H1 (cell line): ENCODE data around the gene PIP5K1C. TPM values are rescaled to one million over a fixed set of nuclear protein-coding genes. Genes with fewer than 3 reads are reported as not detected.

Experiments
- CTCF ChIA-PET: fragments of 300-600 bp; sonication (Branson Sonifier 250); formaldehyde crosslinking; loops from one replicate; lab custom pipeline; 2021; ENCODE audit not compliant: partially characterized antibody; lab: Charles Lee
- POLR2A ChIA-PET: fragments of 300-600 bp; sonication (Branson Sonifier 250); formaldehyde crosslinking; loops from one replicate; lab custom pipeline; 2021; ENCODE audit warnings: inconsistent platforms; ENCODE audit not compliant: partially characterized antibody; lab: Charles Lee
- DNase-seq, 2 experiments: peaks; one replicate each; pipeline versions ENCODE4 v3.0.0 to v3.0.0-alpha.2; 2010 to 2022; ENCODE audit warnings: low spot score in 2 of 2, low read depth in 1 of 2, mixed read lengths in 1 of 2
- FAIRE-seq: peaks from 2 replicates; lab custom pipeline; 2011; peaks lifted over from hg19 to GRCh38; lab: Jason Lieb, UNC
- H2AFZ ChIP-seq: 2 replicates; pipeline ENCODE4 v1.8.1; 2012; ENCODE audit warnings: low read length, inconsistent platforms
- H2AK5ac ChIP-seq: 2 replicates; pipeline ENCODE4 v1.6.1; 2013; ENCODE audit warnings: low read depth, low read length
- H2BK120ac ChIP-seq: replicated peaks from 2 replicates; pipeline ENCODE3; 2013; ENCODE audit warnings: low read depth, low read length, inconsistent platforms
- H2BK12ac ChIP-seq: 2 replicates; pipeline ENCODE4 v1.6.1; 2013; ENCODE audit warnings: low read depth, low read length
- H2BK15ac ChIP-seq: 2 replicates; pipeline ENCODE4 v1.6.1; 2013; ENCODE audit warnings: low read length
- H2BK20ac ChIP-seq: 2 replicates; pipeline ENCODE4 v1.6.1; 2013; ENCODE audit warnings: low read length
- H2BK5ac ChIP-seq: 2 replicates; pipeline ENCODE4 v1.6.1; 2013; ENCODE audit warnings: low read depth, low read length
- H3K14ac ChIP-seq: 2 replicates; pipeline ENCODE4 v1.6.1; 2013; ENCODE audit warnings: inconsistent platforms; ENCODE audit not compliant: insufficient read length
- H3K18ac ChIP-seq: 2 replicates; pipeline ENCODE4 v1.6.1; 2013; ENCODE audit warnings: low read length; ENCODE audit errors: extremely low read depth
- H3K23ac ChIP-seq: 2 replicates; pipeline ENCODE4 v1.6.1; 2013; ENCODE audit warnings: inconsistent platforms; ENCODE audit not compliant: insufficient read length
- H3K23me2 ChIP-seq: 2 replicates; pipeline ENCODE4 v1.6.1; 2013; ENCODE audit warnings: low read depth, low read length
- H3K27ac ChIP-seq: 2 replicates; pipeline ENCODE4 v1.6.1; 2011; ENCODE audit warnings: low read depth, low read length, inconsistent platforms
- H3K27me3 ChIP-seq, 4 experiments: replicated peaks in 1 of 4; 1 replicate in 1 of 4; 2 replicates in 3 of 4; pipeline versions ENCODE4 v1.6.1 to v1.8.1; 2011 to 2013; ENCODE audit warnings: low read length in 3 of 4, mild to moderate bottlenecking in 3 of 4, inconsistent platforms in 2 of 4, mixed read lengths in 2 of 4, moderate library complexity in 1 of 4; ENCODE audit not compliant: control insufficient read depth in 3 of 4, insufficient read depth in 3 of 4; ENCODE audit errors: extremely low read depth in 1 of 4
- H3K36me3 ChIP-seq, 4 experiments: 2 replicates each; pipeline versions ENCODE4 v1.6.1 to v1.8.1; 2011 to 2013; ENCODE audit warnings: mild to moderate bottlenecking in 4 of 4, low read length in 3 of 4, moderate library complexity in 2 of 4, control low read depth in 1 of 4, inconsistent platforms in 1 of 4; ENCODE audit not compliant: insufficient read depth in 4 of 4, control insufficient read depth in 2 of 4
- H3K4ac ChIP-seq: replicated peaks from 2 replicates; pipeline ENCODE3; 2013; ENCODE audit warnings: low read length, low read depth, mixed read lengths, inconsistent platforms; ENCODE audit not compliant: insufficient read length
- H3K4me1 ChIP-seq, 4 experiments: replicated peaks in 1 of 4; 1 replicate in 1 of 4; 2 replicates in 3 of 4; pipeline versions ENCODE4 v1.6.1 to v1.8.1; 2011 to 2013; ENCODE audit warnings: low read length in 3 of 4, inconsistent platforms in 2 of 4, mixed read lengths in 1 of 4; ENCODE audit not compliant: insufficient read depth in 4 of 4, control insufficient read depth in 3 of 4
- H3K4me2 ChIP-seq, 2 experiments: 2 replicates each; pipeline versions ENCODE4 v1.6.1 to v1.8.1; 2011 to 2013; ENCODE audit warnings: low read depth in 2 of 2, low read length in 2 of 2, control low read depth in 1 of 2, inconsistent platforms in 1 of 2, mild to moderate bottlenecking in 1 of 2; ENCODE audit not compliant: insufficient read depth in 1 of 2
- H3K4me3 ChIP-seq, 4 experiments: fragments of 200-600, 300-600 bp in 1 of 4; sonication (generic), shearing (Covaris generic), sonication (Bioruptor Twin) in 1 of 4; 2 replicates each; pipeline versions ENCODE4 v1.5.1 to v1.8.1; 2011 to 2016; ENCODE audit warnings: low read length in 4 of 4, low read depth in 3 of 4, control low read depth in 2 of 4, inconsistent platforms in 2 of 4, mild to moderate bottlenecking in 2 of 4, mixed read lengths in 1 of 4, moderate library complexity in 1 of 4; ENCODE audit not compliant: insufficient read depth in 2 of 4; ENCODE audit errors: extremely low read depth in 1 of 4
- H3K56ac ChIP-seq: replicated peaks from 2 replicates; pipeline ENCODE3; 2013; ENCODE audit warnings: low read depth, mild to moderate bottlenecking, mixed read lengths, low read length, inconsistent platforms; ENCODE audit not compliant: insufficient read length
- H3K79me1 ChIP-seq: 2 replicates; pipeline ENCODE4 v1.6.1; 2013; ENCODE audit warnings: low read depth, low read length, control low read depth
- H3K79me2 ChIP-seq, 2 experiments: 2 replicates each; pipeline versions ENCODE4 v1.6.1 to v1.8.1; 2012 to 2013; ENCODE audit warnings: low read length in 2 of 2, mild to moderate bottlenecking in 2 of 2, inconsistent platforms in 1 of 2; ENCODE audit not compliant: insufficient read depth in 2 of 2, control insufficient read depth in 1 of 2
- H3K9ac ChIP-seq, 4 experiments: replicated peaks in 1 of 4; 1 replicate in 1 of 4; 2 replicates in 3 of 4; pipeline versions ENCODE4 v1.6.1 to v1.8.1; 2011 to 2013; ENCODE audit warnings: low read depth in 3 of 4, low read length in 3 of 4, control low read depth in 2 of 4, mild to moderate bottlenecking in 2 of 4, moderate library complexity in 2 of 4, inconsistent platforms in 1 of 4; ENCODE audit errors: extremely low read depth in 1 of 4
- H3K9me3 ChIP-seq, 2 experiments: 2 replicates each; pipeline versions ENCODE4 v1.6.1 to v1.8.1; 2012 to 2013; ENCODE audit warnings: mild to moderate bottlenecking in 2 of 2, moderate library complexity in 2 of 2, control low read depth in 1 of 2, inconsistent platforms in 1 of 2, low read depth in 1 of 2, low read length in 1 of 2, mixed read lengths in 1 of 2; ENCODE audit not compliant: insufficient read depth in 2 of 2
- H4K20me1 ChIP-seq, 2 experiments: replicated peaks in 1 of 2; 2 replicates each; pipeline versions ENCODE3 to v1.8.1; 2011 to 2013; ENCODE audit warnings: inconsistent platforms in 2 of 2, low read length in 2 of 2, mild to moderate bottlenecking in 1 of 2; ENCODE audit not compliant: insufficient read depth in 2 of 2, control insufficient read depth in 1 of 2
- H4K5ac ChIP-seq: 2 replicates; pipeline ENCODE4 v1.6.1; 2013; ENCODE audit warnings: low read length, low read depth, mixed read lengths, inconsistent platforms; ENCODE audit not compliant: insufficient read length
- H4K8ac ChIP-seq: 2 replicates; pipeline ENCODE4 v1.8.0; 2013; ENCODE audit warnings: mild to moderate bottlenecking, moderate library complexity, low read length, inconsistent platforms; ENCODE audit not compliant: insufficient read depth; ENCODE audit errors: extremely low read depth
- H4K91ac ChIP-seq: replicated peaks from 2 replicates; pipeline ENCODE3; 2013; ENCODE audit warnings: low read length, mixed read lengths, inconsistent platforms; ENCODE audit not compliant: insufficient read length
- CHD1 ChIP-seq: IDR thresholded peaks from 2 replicates; pipeline ENCODE4 v1.6.1; 2012; ENCODE audit warnings: low read depth, low read length, improper control_type of control experiment
- CREB1 ChIP-seq: IDR thresholded peaks from 2 replicates; pipeline ENCODE4 v1.6.1; 2012; ENCODE audit warnings: inconsistent platforms
- KDM5A ChIP-seq: fragments of 200-600 bp; IDR thresholded peaks from 2 replicates; pipeline ENCODE4 v1.7.1; 2012; ENCODE audit warnings: mild to moderate bottlenecking, low read length, inconsistent platforms, mixed read lengths
- TAF1 ChIP-seq: IDR thresholded peaks from 2 replicates; pipeline ENCODE4 v1.6.1; 2011; ENCODE audit warnings: mild to moderate bottlenecking, low read depth, low read length
- WGBS, 2 experiments: shearing (Covaris generic) in 1 of 2; methylation state at CpG; one replicate each; pipeline versions ENCODE4 v1.1.6 to v1.1.7; 2013 to 2015; ENCODE audit warnings: low lambda C conversion rate in 2 of 2, mixed read lengths in 2 of 2, inconsistent platforms in 1 of 2, low coverage in 1 of 2, missing lambda C conversion rate in 1 of 2; ENCODE audit not compliant: insufficient replicate concordance in 2 of 2, insufficient coverage in 1 of 2, insufficient read length in 1 of 2; ENCODE audit errors: extremely low coverage in 1 of 2, missing lambda C conversion rate in 1 of 2; 5-methylcytosine and 5-hydroxymethylcytosine counted together
- polyA plus RNA-seq, 7 experiments: library from polyadenylated mRNA; depleted of rRNA in 3 of 7; stranded (reverse) in 5 of 7; unstranded in 2 of 7; fragments of >200 nt in 5 of 7; fragments of 200-250 nt in 2 of 7; gene quantifications; 1 replicate in 5 of 7; 2 replicates in 1 of 7; 4 replicates in 1 of 7; pipeline versions ENCODE4 v1.2.1 to v1.2.3, GENCODE V29; 2011 to 2013; ENCODE audit warnings: missing spikeins in 2 of 7, mixed read lengths in 2 of 7
- total RNA-seq: library from RNA; stranded (reverse); fragmentation: NEBNext Ultra II Directional; extraction: Animal tissue kit (Norgen Biotek cat#: 25700); gene quantifications from 2 replicates; pipeline ENCODE4 v1.2.1, GENCODE V29; 2021

PIP5K1C gene
- total and polyA plus RNA-seq, 2 of the 8 experiments (the other 6 are each of a cell fraction or from before 2014, with no cell fraction given) = 10.6 to 32.9 TPM

GRCh38 chr19:3657395-3657769, 42.9 kb downstream of the PIP5K1C start:
- Histone ChIP-seq H3K23me2 (no peaks in the 10 kb centered on the region), H2BK120ac (no peak overlapping the region), H4K5ac (no peak overlapping the region), H3K18ac (no peak overlapping the region), H3K36me3 (peaks cover 0 to 17% (median 7%) of the 10 kb centered on the region in 4 experiments; a peak in 6 of 8 replicates), H3K4me2 (no peak overlapping the region), H3K79me1 (no peaks in the 10 kb centered on the region), H3K79me2 (no peaks in the 10 kb centered on the region), H2BK15ac (no peak overlapping the region), H3K4me1 (no peaks in the 10 kb centered on the region), H4K20me1 (peaks cover 0 to 21% of the 10 kb centered on the region in 2 experiments), H3K56ac (no peak overlapping the region), H2AFZ (no peak overlapping the region), H2AK5ac (no peak overlapping the region), H4K91ac (no peak overlapping the region), H2BK12ac (no peak overlapping the region), H3K4me3 (no peak overlapping the region), H3K27me3 (no peaks in the 10 kb centered on the region), H4K8ac (no peak overlapping the region), H2BK5ac (no peak overlapping the region), H3K14ac (no peak overlapping the region), H3K27ac (no peak overlapping the region), H2BK20ac (no peak overlapping the region), H3K9ac (no peak overlapping the region), H3K9me3 (no peaks in the 10 kb centered on the region), H3K23ac (no peak overlapping the region), H3K4ac (no peak overlapping the region)
- POLR2A ChIA-PET = no interaction called here
- FAIRE-seq (no peak), DNase-seq (no peak)
- CTCF ChIA-PET = interaction anchor here (0.6 to 2.3 kb wide), 7 partner anchors 11 to 1843 kb away, joined by 3 to 10 read pairs (median 5); partner anchors contain the start of genes GIPC3 and TJP3
- 93% methylated on average over 15 of the region's 16 CpGs; no CpG with 5 or more reads in 1 of the 2 experiments for WGBS, 2 experiments
- no peak for TF ChIP-seq CHD1
- TF ChIP-seq KDM5A = no peak
- TF ChIP-seq TAF1 = no peak
- no peak for TF ChIP-seq CREB1
